HL-60 (cell line): Measurements from ENCODE around the gene UXT.

Experiments
- GABPA ChIP-seq: IDR thresholded peaks from 2 replicates; pipeline ENCODE4 v1.6.1; 2012; ENCODE audit warnings: low read depth
- POLR2AphosphoS5 ChIP-seq: IDR thresholded peaks from 2 replicates; pipeline ENCODE4 v1.6.1; 2012; ENCODE audit warnings: low read depth
- SPI1 ChIP-seq: IDR thresholded peaks from 2 replicates; pipeline ENCODE4 v1.6.1; 2012; ENCODE audit warnings: low read depth, mild to moderate bottlenecking, borderline replicate concordance
- TF ChIP-seq, protein P1 (sequence below): IDR thresholded peaks from one replicate; pipeline ENCODE4 v1.5.1; 2011; ENCODE audit warnings: low read length, control low read depth, inconsistent platforms; ENCODE audit not compliant: insufficient read depth
- TF ChIP-seq, protein P2 (sequence below): IDR thresholded peaks from 2 replicates; pipeline ENCODE4 v1.6.1; 2012; ENCODE audit warnings: low read depth; ENCODE audit not compliant: insufficient replicate concordance

DNA sequence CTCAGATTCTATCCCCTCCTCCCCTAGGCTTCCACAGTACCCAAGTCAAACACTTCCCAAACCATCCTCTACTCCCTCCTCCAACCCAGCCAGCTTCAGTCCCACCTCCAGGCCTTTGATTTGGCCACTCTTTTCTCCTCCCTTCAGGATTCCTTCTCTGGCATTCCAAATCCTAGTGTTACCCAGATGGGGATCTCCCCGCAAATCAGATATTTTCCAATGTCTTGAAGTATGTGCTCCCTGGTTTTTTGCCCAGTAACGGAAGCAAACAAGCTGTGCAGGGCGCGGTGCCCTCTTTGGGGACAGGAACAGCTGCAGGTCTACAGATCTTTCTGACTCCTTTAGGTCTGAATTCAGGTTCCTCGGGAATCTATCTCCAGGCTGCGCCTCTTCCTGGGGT is 37.1 kb downstream of the UXT start:
- TF ChIP-seq, protein P1, sequence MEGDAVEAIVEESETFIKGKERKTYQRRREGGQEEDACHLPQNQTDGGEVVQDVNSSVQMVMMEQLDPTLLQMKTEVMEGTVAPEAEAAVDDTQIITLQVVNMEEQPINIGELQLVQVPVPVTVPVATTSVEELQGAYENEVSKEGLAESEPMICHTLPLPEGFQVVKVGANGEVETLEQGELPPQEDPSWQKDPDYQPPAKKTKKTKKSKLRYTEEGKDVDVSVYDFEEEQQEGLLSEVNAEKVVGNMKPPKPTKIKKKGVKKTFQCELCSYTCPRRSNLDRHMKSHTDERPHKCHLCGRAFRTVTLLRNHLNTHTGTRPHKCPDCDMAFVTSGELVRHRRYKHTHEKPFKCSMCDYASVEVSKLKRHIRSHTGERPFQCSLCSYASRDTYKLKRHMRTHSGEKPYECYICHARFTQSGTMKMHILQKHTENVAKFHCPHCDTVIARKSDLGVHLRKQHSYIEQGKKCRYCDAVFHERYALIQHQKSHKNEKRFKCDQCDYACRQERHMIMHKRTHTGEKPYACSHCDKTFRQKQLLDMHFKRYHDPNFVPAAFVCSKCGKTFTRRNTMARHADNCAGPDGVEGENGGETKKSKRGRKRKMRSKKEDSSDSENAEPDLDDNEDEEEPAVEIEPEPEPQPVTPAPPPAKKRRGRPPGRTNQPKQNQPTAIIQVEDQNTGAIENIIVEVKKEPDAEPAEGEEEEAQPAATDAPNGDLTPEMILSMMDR, result no peak
- TF ChIP-seq, protein P2, sequence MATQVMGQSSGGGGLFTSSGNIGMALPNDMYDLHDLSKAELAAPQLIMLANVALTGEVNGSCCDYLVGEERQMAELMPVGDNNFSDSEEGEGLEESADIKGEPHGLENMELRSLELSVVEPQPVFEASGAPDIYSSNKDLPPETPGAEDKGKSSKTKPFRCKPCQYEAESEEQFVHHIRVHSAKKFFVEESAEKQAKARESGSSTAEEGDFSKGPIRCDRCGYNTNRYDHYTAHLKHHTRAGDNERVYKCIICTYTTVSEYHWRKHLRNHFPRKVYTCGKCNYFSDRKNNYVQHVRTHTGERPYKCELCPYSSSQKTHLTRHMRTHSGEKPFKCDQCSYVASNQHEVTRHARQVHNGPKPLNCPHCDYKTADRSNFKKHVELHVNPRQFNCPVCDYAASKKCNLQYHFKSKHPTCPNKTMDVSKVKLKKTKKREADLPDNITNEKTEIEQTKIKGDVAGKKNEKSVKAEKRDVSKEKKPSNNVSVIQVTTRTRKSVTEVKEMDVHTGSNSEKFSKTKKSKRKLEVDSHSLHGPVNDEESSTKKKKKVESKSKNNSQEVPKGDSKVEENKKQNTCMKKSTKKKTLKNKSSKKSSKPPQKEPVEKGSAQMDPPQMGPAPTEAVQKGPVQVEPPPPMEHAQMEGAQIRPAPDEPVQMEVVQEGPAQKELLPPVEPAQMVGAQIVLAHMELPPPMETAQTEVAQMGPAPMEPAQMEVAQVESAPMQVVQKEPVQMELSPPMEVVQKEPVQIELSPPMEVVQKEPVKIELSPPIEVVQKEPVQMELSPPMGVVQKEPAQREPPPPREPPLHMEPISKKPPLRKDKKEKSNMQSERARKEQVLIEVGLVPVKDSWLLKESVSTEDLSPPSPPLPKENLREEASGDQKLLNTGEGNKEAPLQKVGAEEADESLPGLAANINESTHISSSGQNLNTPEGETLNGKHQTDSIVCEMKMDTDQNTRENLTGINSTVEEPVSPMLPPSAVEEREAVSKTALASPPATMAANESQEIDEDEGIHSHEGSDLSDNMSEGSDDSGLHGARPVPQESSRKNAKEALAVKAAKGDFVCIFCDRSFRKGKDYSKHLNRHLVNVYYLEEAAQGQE, result no peak
- TF ChIP-seq POLR2AphosphoS5 (no peak), SPI1 (no peak), GABPA (no peak)
